Kidney (tissue), 14 donors: ENCODE data around the gene PTPRT. TPM values are rescaled to one million over a fixed set of nuclear protein-coding genes. Genes with fewer than 3 reads are reported as not detected.

Source experiments
- DNase-seq, 5 donors: peaks; one replicate each; pipeline ENCODE4 v3.0.0-alpha.2; 2013 to 2020
- FAIRE-seq: peaks from 2 replicates; lab custom pipeline; 2012; peaks lifted over from hg19 to GRCh38; lab: Jason Lieb, UNC
- H3K27ac ChIP-seq, 2 donors: one replicate each; pipeline ENCODE4 v1.7.0; 2013; ENCODE audit warnings: low read depth in 2 of 2, low read length in 2 of 2, inconsistent platforms in 1 of 2
- H3K27me3 ChIP-seq: one replicate; pipeline ENCODE4 v1.7.1; 2013; ENCODE audit warnings: low read length, inconsistent platforms; ENCODE audit not compliant: control insufficient read depth, insufficient read depth
- H3K36me3 ChIP-seq, 3 donors: one replicate each; pipeline versions ENCODE4 v1.7.0 to v1.7.1; 2013; ENCODE audit warnings: low read length in 3 of 3, control low read depth in 1 of 3, inconsistent platforms in 1 of 3; ENCODE audit not compliant: insufficient read depth in 3 of 3, control insufficient read depth in 2 of 3
- H3K4me1 ChIP-seq, 3 donors: one replicate each; pipeline versions ENCODE4 v1.7.0 to v1.7.1; 2013; ENCODE audit warnings: low read length in 3 of 3, inconsistent platforms in 1 of 3, low read depth in 1 of 3; ENCODE audit not compliant: control insufficient read depth in 2 of 3, insufficient read depth in 2 of 3
- H3K4me3 ChIP-seq, 3 donors: one replicate each; pipeline versions ENCODE4 v1.7.0 to v1.8.1; 2013; ENCODE audit warnings: low read length in 3 of 3, control low read depth in 1 of 3, inconsistent platforms in 1 of 3
- H3K9ac ChIP-seq, 3 donors: one replicate each; pipeline versions ENCODE4 v1.7.0 to v1.7.1; 2013; ENCODE audit warnings: low read length in 3 of 3, control low read depth in 1 of 3, inconsistent platforms in 1 of 3
- H3K9me3 ChIP-seq, 3 donors: one replicate each; pipeline versions ENCODE4 v1.7.0 to v1.7.1; 2013; ENCODE audit warnings: low read length in 3 of 3, control low read depth in 1 of 3, inconsistent platforms in 1 of 3; ENCODE audit not compliant: control insufficient read depth in 2 of 3, insufficient read depth in 1 of 3
- CTCF ChIP-seq: IDR thresholded peaks from 3 replicates; pipeline ENCODE4 v1.5.1; 2012; ENCODE audit warnings: mild to moderate bottlenecking, moderate library complexity, borderline replicate concordance; ENCODE audit not compliant: insufficient read depth; ENCODE audit errors: extremely low read depth
- intact Hi-C: fragments of 100-400 bp; cut with DNase I; formaldehyde crosslinking; loops from one replicate; pipeline ENCODE4 v1.11.1; 2022
- polyA plus RNA-seq: library from polyadenylated mRNA; stranded (reverse); fragments of 350-450 nt; fragmentation: Illumina TruSeq; extraction: RNeasy Lipid Tissue Mini Kit (QIAGEN cat#74804); gene quantifications from one replicate; pipeline ENCODE4 v1.2.3, GENCODE V29; 2014; ENCODE audit warnings: low read depth, low replicate concordance; ENCODE audit not compliant: insufficient read depth
- total RNA-seq: library from RNA; stranded (reverse); fragmentation: NEBNext Ultra II Directional; extraction: Animal tissue kit (Norgen Biotek cat#: 25700); gene quantifications from one replicate; pipeline ENCODE4 v1.2.1, GENCODE V29; 2021
- donor health status: control.
- donor health status: control.
- donor health status: control.
- donor health status: control.
- donor health status: control.
- donor health status: DM: yes; HTN: yes; CAD: no.
- donor health status: Normal renal cell carcinoma (clear cell type).

PTPRT gene
- total and polyA plus RNA-seq, 2 donors from 2014 or later, result 0.60 TPM; not detected in 1

DNA sequence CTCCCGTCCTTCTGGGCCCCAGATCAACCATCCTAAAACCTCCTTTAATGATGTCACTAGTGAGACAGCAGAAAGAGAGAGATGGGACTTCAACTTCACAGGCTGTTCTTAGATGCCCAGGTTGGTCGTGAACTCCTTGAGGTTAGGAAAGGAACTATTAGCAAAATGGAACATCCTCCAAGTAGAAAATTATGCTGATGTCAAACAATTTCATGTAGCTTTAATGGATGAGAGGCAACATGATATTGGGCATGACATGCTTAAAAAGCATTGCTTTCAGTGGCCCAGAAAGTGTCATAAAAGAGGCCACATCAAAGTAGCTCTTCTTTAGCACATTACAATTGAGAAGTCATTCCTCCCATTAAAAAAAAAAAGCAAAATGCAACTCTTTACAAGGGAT lies 248.1 kb downstream of the PTPRT start:
- FAIRE-seq (no peak), DNase-seq (no peak)
- Histone ChIP-seq H3K4me1 (no peaks in the 10 kb centered on the region), H3K4me3 (no peak overlapping the region), H3K36me3 (no peaks in the 10 kb centered on the region), H3K27ac (no peak overlapping the region), H3K27me3 (no peaks in the 10 kb centered on the region), H3K9me3 (no peaks in the 10 kb centered on the region), H3K9ac (no peak overlapping the region)
- intact Hi-C loops, result no loop called here
- TF ChIP-seq CTCF, result no peak

DNA sequence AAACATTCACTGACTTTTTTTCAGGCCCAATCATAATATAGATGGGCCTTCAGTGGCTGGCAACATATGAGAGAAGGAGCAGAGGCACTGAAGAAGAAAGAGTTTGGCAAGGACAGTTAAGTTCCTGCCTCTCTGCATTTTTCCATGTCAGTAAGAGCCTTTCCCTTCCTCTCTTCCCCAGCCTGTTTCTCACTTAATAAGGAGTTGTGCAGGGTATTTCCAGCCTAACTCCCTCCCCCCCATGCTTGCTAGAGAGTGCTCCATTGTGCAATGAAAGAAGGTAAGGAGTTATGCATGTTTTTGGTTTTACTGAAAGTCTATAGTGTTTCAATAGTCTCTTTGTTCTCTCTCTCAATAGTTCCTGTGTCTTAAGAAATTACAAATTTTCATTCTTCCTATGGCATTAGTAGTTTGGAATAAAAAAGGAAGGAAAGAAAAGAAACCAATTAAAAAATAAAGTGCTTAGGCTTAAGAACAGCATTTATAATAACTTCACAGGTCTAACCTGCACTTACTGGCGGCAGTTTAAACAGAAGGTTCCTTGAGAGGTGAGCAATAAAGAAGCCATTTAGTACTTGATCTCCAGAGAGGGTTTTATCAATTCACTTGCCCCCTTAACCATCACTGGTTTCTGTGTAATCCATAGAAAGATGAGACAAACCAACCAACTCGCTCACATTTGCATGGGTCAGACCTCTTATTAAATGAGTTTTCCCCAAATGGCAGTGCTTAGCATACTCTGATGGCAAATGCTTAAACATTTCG lies 251.1 kb downstream of the PTPRT start:
- FAIRE-seq, result no peak
- no peaks in the 10 kb centered on the region for H3K9me3 ChIP-seq
- TF ChIP-seq CTCF, result no peak
- no peaks in the 10 kb centered on the region for H3K27me3 ChIP-seq
- no peak for DNase-seq
- H3K27ac ChIP-seq, result no peak overlapping the region
- no peak overlapping the region for H3K9ac ChIP-seq
- H3K4me1 ChIP-seq, result no peaks in the 10 kb centered on the region
- intact Hi-C loops, result no loop called here
- no peak overlapping the region for H3K4me3 ChIP-seq
- no peaks in the 10 kb centered on the region for H3K36me3 ChIP-seq

- no peak for FAIRE-seq
Measured at GRCh38 chr20:42936482-42936881, 253.2 kb downstream of the PTPRT start.

More at GRCh38 chr20:42936482-42936881, 253.2 kb downstream of the PTPRT start:
- Histone ChIP-seq H3K27ac (no peak overlapping the region), H3K4me3 (no peak overlapping the region), H3K27me3 (no peaks in the 10 kb centered on the region), H3K36me3 (no peaks in the 10 kb centered on the region), H3K9me3 (no peaks in the 10 kb centered on the region), H3K4me1 (no peaks in the 10 kb centered on the region), H3K9ac (no peak overlapping the region)
- intact Hi-C loops, result no loop called here
- no peak for TF ChIP-seq CTCF
- DNase-seq, result no peak
